H9 (cell line): Measurements from ENCODE around the gene DENND1A. TPM values are rescaled to one million over a fixed set of nuclear protein-coding genes. Genes with fewer than 3 reads are reported as not detected.

Source experiments
- DNase-seq: peaks from one replicate; pipeline ENCODE4 v3.0.0-alpha.2; 2017
- H2AFZ ChIP-seq: one replicate; pipeline ENCODE4 v1.6.1; 2013; ENCODE audit warnings: mild to moderate bottlenecking, low read length, control low read depth, moderate library complexity
- H2AK5ac ChIP-seq: 2 replicates; pipeline ENCODE4 v1.6.1; 2013; ENCODE audit warnings: low read length, control low read depth, mixed read lengths; ENCODE audit not compliant: insufficient read length
- H2BK120ac ChIP-seq: one replicate; pipeline ENCODE4 v1.6.1; 2013; ENCODE audit warnings: low read depth, mild to moderate bottlenecking, low read length, control low read depth, inconsistent platforms; ENCODE audit not compliant: poor library complexity, severe bottlenecking
- H2BK12ac ChIP-seq: 2 replicates; pipeline ENCODE4 v1.6.1; 2013; ENCODE audit warnings: low read length, control low read depth, mixed read lengths, low read depth; ENCODE audit not compliant: insufficient read length
- H2BK15ac ChIP-seq: 2 replicates; pipeline ENCODE4 v1.6.1; 2013; ENCODE audit warnings: low read depth, low read length, control low read depth
- H2BK20ac ChIP-seq: one replicate; pipeline ENCODE4 v1.6.1; 2013; ENCODE audit warnings: low read depth, mild to moderate bottlenecking, low read length, control low read depth, inconsistent platforms; ENCODE audit not compliant: poor library complexity, severe bottlenecking
- H2BK5ac ChIP-seq: 2 replicates; pipeline ENCODE4 v1.6.1; 2013; ENCODE audit warnings: low read length, control low read depth, mixed read lengths; ENCODE audit not compliant: insufficient read length
- H3K14ac ChIP-seq: 2 replicates; pipeline ENCODE4 v1.6.1; 2013; ENCODE audit warnings: low read length, control low read depth; ENCODE audit not compliant: insufficient read depth
- H3K18ac ChIP-seq: 2 replicates; pipeline ENCODE4 v1.6.1; 2013; ENCODE audit warnings: low read depth, mild to moderate bottlenecking, mixed read lengths, low read length, control low read depth; ENCODE audit not compliant: insufficient read length
- H3K23ac ChIP-seq: 2 replicates; pipeline ENCODE4 v1.6.1; 2013; ENCODE audit warnings: low read length, control low read depth, mixed read lengths, low read depth; ENCODE audit not compliant: insufficient read length
- H3K23me2 ChIP-seq: 2 replicates; pipeline ENCODE4 v1.6.1; 2013; ENCODE audit warnings: low read depth, mild to moderate bottlenecking, mixed read lengths, low read length, control low read depth; ENCODE audit not compliant: insufficient read length, poor library complexity, severe bottlenecking
- H3K27ac ChIP-seq: 2 replicates; pipeline ENCODE4 v1.5.1; 2013; ENCODE audit warnings: low read length, control low read depth, mixed read lengths, low read depth; ENCODE audit not compliant: insufficient read length
- H3K27me3 ChIP-seq: 2 replicates; pipeline ENCODE4 v1.6.1; 2013; ENCODE audit warnings: low read length, control low read depth, inconsistent platforms; ENCODE audit not compliant: insufficient read depth
- H3K4ac ChIP-seq: 2 replicates; pipeline ENCODE4 v1.6.1; 2013; ENCODE audit warnings: low read depth, mild to moderate bottlenecking, control low read depth, inconsistent platforms, low read length, moderate library complexity
- H3K4me1 ChIP-seq: 2 replicates; pipeline ENCODE4 v1.6.1; 2013; ENCODE audit warnings: low read length, control low read depth, inconsistent platforms; ENCODE audit not compliant: insufficient read depth
- H3K4me2 ChIP-seq: 2 replicates; pipeline ENCODE4 v1.6.1; 2013; ENCODE audit warnings: low read length, control low read depth, mixed read lengths; ENCODE audit not compliant: insufficient read length, insufficient read depth
- H3K56ac ChIP-seq: 2 replicates; pipeline ENCODE4 v1.6.1; 2013; ENCODE audit warnings: low read depth, mild to moderate bottlenecking, mixed read lengths, low read length, control low read depth; ENCODE audit not compliant: insufficient read length
- H3K79me1 ChIP-seq: 2 replicates; pipeline ENCODE4 v1.6.1; 2013; ENCODE audit warnings: low read depth, mild to moderate bottlenecking, moderate library complexity, low read length, control low read depth, inconsistent platforms; ENCODE audit not compliant: insufficient read depth, poor library complexity, severe bottlenecking
- H3K79me2 ChIP-seq: 2 replicates; pipeline ENCODE4 v1.6.1; 2013; ENCODE audit warnings: low read length, control low read depth, inconsistent platforms; ENCODE audit not compliant: insufficient read depth
- H3K9ac ChIP-seq: 2 replicates; pipeline ENCODE4 v1.6.1; 2013; ENCODE audit warnings: low read length, control low read depth, mixed read lengths; ENCODE audit not compliant: insufficient read length; ENCODE audit errors: extremely low read depth
- H3K9me3 ChIP-seq: one replicate; pipeline ENCODE4 v1.6.1; 2013; ENCODE audit warnings: low read depth, low read length, inconsistent platforms; ENCODE audit not compliant: control insufficient read depth
- H3T11ph ChIP-seq: one replicate; pipeline ENCODE4 v1.6.1; 2013; ENCODE audit warnings: mild to moderate bottlenecking, low read length, control low read depth, inconsistent platforms
- H4K20me1 ChIP-seq: one replicate; pipeline ENCODE4 v1.6.1; 2013; ENCODE audit not compliant: control insufficient read depth, insufficient read length, insufficient read depth
- H4K5ac ChIP-seq: 2 replicates; pipeline ENCODE4 v1.6.1; 2013; ENCODE audit warnings: low read depth, mild to moderate bottlenecking, mixed read lengths, low read length, control low read depth; ENCODE audit not compliant: insufficient read length
- H4K8ac ChIP-seq: replicated peaks from 2 replicates; pipeline ENCODE4 v1.6.1; 2013; ENCODE audit warnings: low read length, control low read depth, mixed read lengths, low read depth; ENCODE audit not compliant: insufficient read length
- H4K91ac ChIP-seq: 2 replicates; pipeline ENCODE4 v1.6.1; 2013; ENCODE audit warnings: low read depth, mild to moderate bottlenecking, moderate library complexity, mixed read lengths, low read length, control low read depth; ENCODE audit not compliant: insufficient read length
- H3K27ac Mint-ChIP-seq, 3 experiments: 2 replicates in 2 of 3; 3 replicates in 1 of 3; pipeline ENCODE4 v1.8.0; 2020 to 2021; ENCODE audit warnings: mixed read lengths in 3 of 3, mild to moderate bottlenecking in 1 of 3, moderate library complexity in 1 of 3
- H3K27me3 Mint-ChIP-seq: 2 replicates; pipeline ENCODE4 v1.8.0; 2021; ENCODE audit warnings: low read depth, mild to moderate bottlenecking, moderate library complexity, mixed read lengths
- H3K36me3 Mint-ChIP-seq, 3 experiments: 2 replicates in 2 of 3; 3 replicates in 1 of 3; pipeline ENCODE4 v1.8.0; 2020 to 2021; ENCODE audit warnings: low read depth in 3 of 3, mixed read lengths in 3 of 3; ENCODE audit not compliant: insufficient read depth in 1 of 3
- H3K4me1 Mint-ChIP-seq, 2 experiments: 2 replicates each; pipeline ENCODE4 v1.8.0; 2020; ENCODE audit warnings: mixed read lengths in 2 of 2
- H3K4me3 Mint-ChIP-seq, 2 experiments: 2 replicates in 1 of 2; 3 replicates in 1 of 2; pipeline ENCODE4 v1.8.0; 2020 to 2021; ENCODE audit warnings: mild to moderate bottlenecking in 2 of 2, mixed read lengths in 2 of 2, moderate library complexity in 1 of 2
- H3K9me3 Mint-ChIP-seq, 2 experiments: 2 replicates in 1 of 2; 3 replicates in 1 of 2; pipeline ENCODE4 v1.8.0; 2020; ENCODE audit warnings: mild to moderate bottlenecking in 2 of 2, mixed read lengths in 2 of 2, moderate library complexity in 1 of 2
- CTCF ChIP-seq: fragments of 200-600 bp; sonication (generic); conservative IDR thresholded peaks from 3 replicates; pipeline ENCODE4 v1.8.0; 2021; ENCODE audit warnings: antibody characterized with exemption, mild to moderate bottlenecking
- WGBS: extraction: QIAGEN DNeasy Blood & Tissue Kit; methylation state at CpG from one replicate; pipeline ENCODE4 v1.1.7; 2013; ENCODE audit warnings: missing lambda C conversion rate, low lambda C conversion rate, mixed read lengths; ENCODE audit not compliant: insufficient read length; ENCODE audit errors: extremely low coverage; 5-methylcytosine and 5-hydroxymethylcytosine counted together
- total RNA-seq: library from RNA; stranded (reverse); gene quantifications from 2 replicates; pipeline ENCODE4 v1.2.1, GENCODE V29; 2021

The DENND1A gene
- total RNA-seq, 1 experiment from 2014 or later: 20.4 TPM

GRCh38 chr9:123490688-123491087, 439.2 kb downstream of the DENND1A start:
- Histone ChIP-seq H4K5ac (no peak overlapping the region), H3K23ac (no peak overlapping the region), H2BK120ac (no peak overlapping the region), H4K91ac (no peak overlapping the region), H3K27me3 (no peaks in the 10 kb centered on the region), H2BK5ac (no peak overlapping the region), H2BK12ac (no peak overlapping the region), H3K9ac (no peak overlapping the region), H3K56ac (no peak overlapping the region), H3K27ac (no peak overlapping the region), H3T11ph (no peak overlapping the region), H4K20me1 (no peaks in the 10 kb centered on the region), H3K23me2 (no peaks in the 10 kb centered on the region), H4K8ac (no peak overlapping the region), H3K4me2 (no peak overlapping the region), H3K79me1 (no peaks in the 10 kb centered on the region), H2AFZ (no peak overlapping the region), H2BK15ac (no peak overlapping the region), H3K14ac (no peak overlapping the region), H3K4me1 (no peaks in the 10 kb centered on the region), H3K9me3 (no peaks in the 10 kb centered on the region), H2AK5ac (no peak overlapping the region), H3K79me2 (no peaks in the 10 kb centered on the region), H3K4ac (no peak overlapping the region), H2BK20ac (no peak overlapping the region), H3K18ac (no peak overlapping the region)
- no peaks in the 10 kb centered on the region for H3K9me3 Mint-ChIP-seq
- no peaks in the 10 kb centered on the region; a peak in 1 of 7 replicates for H3K36me3 Mint-ChIP-seq
- no peak for TF ChIP-seq CTCF
- peaks cover 26 to 27% of the 10 kb centered on the region in 2 experiments for H3K4me1 Mint-ChIP-seq
- H3K4me3 Mint-ChIP-seq: no peak overlapping the region
- peaks cover 25% of the 10 kb centered on the region for H3K27me3 Mint-ChIP-seq
- no peak for DNase-seq
- no peak overlapping the region for H3K27ac Mint-ChIP-seq
- no CpG with 5 or more reads among the region's 6 CpGs for WGBS
